Type B pancreatic cell (in vitro differentiated cells): ENCODE measurements around the gene KRTAP4-6. TPM values are rescaled to one million over a fixed set of nuclear protein-coding genes. Genes with fewer than 3 reads are reported as not detected.
"Not testable (repeated sequence)": the region's sequence is repeated elsewhere in the genome, so short reads cannot be mapped to it uniquely, and the experiment has no call there.

Experiments used
- DNase-seq: peaks from one replicate; pipeline ENCODE4 v3.0.0; 2021; ENCODE audit warnings: mixed read lengths; ENCODE audit not compliant: unreplicated experiment; ENCODE audit errors: extremely low spot score
- H3K27ac Mint-ChIP-seq: 2 replicates; pipeline ENCODE4 v1.8.0; 2021; ENCODE audit warnings: mild to moderate bottlenecking, mixed read lengths
- H3K27me3 Mint-ChIP-seq: 2 replicates; pipeline ENCODE4 v1.8.0; 2021; ENCODE audit warnings: mixed read lengths
- H3K36me3 Mint-ChIP-seq: 2 replicates; pipeline ENCODE4 v1.8.0; 2021; ENCODE audit warnings: mixed read lengths
- H3K4me1 Mint-ChIP-seq: one replicate; pipeline ENCODE4 v1.8.0; 2021; ENCODE audit warnings: mixed read lengths; ENCODE audit not compliant: unreplicated experiment
- H3K4me3 Mint-ChIP-seq: 2 replicates; pipeline ENCODE4 v1.8.0; 2021; ENCODE audit warnings: mild to moderate bottlenecking, mixed read lengths
- H3K9me3 Mint-ChIP-seq: 2 replicates; pipeline ENCODE4 v1.8.0; 2021; ENCODE audit warnings: mixed read lengths
- long read RNA-seq: library from polyadenylated mRNA; unstranded; transcript quantifications from one replicate; pipeline ENCODE4 v2.0.0, GENCODE V29; 2020
- total RNA-seq: library from RNA; stranded (reverse); gene quantifications from 2 replicates; pipeline ENCODE4 v1.2.1, GENCODE V29; 2021; ENCODE audit warnings: low replicate concordance
- TF ChIP-seq, protein P1 (sequence below): fragments of 200-600 bp; sonication (generic); conservative IDR thresholded peaks from 2 replicates; pipeline ENCODE4 v1.5.0; 2021; ENCODE audit warnings: antibody characterized with exemption, mild to moderate bottlenecking

The KRTAP4-6 gene
- total RNA-seq = not detected in 2 replicates
- long read RNA-seq = 0 reads

DNA sequence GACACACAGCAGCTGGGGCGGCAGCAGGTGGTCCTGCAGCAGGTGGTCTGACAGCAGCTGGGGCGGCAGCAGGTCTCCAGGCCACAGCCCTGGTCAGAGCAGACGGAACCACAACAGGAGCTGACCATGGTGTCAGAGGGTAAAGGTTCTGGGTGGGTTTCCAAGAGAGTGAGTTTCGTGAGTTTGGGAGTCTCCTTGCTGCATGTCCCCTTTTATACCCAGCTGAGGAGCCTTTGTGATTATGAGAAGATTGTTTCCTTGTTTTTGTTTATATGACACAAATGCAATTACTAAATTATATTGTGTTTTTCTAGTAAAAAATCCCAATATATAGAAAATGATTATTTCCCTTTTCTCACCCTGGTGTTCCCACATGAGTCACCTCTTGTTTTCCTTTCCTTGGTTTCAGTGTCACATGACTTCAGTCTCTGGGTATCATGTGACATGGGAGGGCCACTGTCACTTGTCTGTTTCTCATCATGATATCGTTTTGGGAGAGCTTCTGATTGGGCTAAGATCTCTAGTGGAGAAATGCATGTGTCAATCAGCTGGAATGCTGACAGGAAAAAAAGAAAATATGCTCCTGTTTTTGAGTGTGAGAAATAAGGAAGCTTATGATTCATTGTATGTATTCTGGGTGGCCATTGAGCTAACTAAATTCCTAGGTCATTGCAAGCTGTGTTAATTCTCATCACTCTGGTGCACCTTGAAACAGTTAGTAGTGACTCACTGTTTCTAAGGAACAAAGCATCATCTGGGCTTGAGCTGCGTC is at the start of gene KRTAP4-6:
TSS of gene KRTAP4-6 (minus strand) at position 185 of the 772 bp plus-strand sequence. CDS start at position 128, 57 bp downstream.
- no peak within 1 kb of the TSS for H3K27ac Mint-ChIP-seq
- peaks cover 26% of the 10 kb centered on the region for H3K9me3 Mint-ChIP-seq

DNA sequence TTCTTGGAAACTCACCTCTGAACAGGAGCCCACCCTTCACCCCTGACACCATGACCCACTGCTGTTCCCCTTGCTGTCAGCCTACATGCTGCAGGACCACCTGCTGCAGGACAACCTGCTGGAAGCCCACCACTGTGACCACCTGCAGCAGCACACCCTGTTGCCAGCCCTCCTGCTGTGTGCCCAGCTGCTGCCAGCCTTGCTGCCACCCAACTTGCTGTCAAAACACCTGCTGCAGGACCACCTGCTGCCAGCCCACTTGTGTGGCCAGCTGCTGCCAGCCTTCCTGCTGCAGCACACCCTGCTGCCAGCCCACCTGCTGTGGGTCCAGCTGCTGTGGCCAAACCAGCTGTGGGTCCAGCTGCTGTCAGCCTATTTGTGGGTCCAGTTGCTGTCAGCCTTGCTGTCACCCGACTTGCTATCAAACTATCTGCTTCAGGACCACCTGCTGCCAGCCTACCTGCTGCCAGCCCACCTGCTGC is 49.5 kb upstream of the KRTAP4-6 start, which contains the start of gene KRTAP9-1:
TSS of gene KRTAP9-1 (plus strand) at position 51 of the 482 bp plus-strand sequence. CDS start at position 51, 0 bp downstream.
- not testable (repeated sequence) for H3K4me3 Mint-ChIP-seq, H3K27me3 Mint-ChIP-seq, H3K9me3 Mint-ChIP-seq, H3K27ac Mint-ChIP-seq, DNase-seq, H3K36me3 Mint-ChIP-seq, H3K4me1 Mint-ChIP-seq

More for the DNA sequence above, at the start of gene KRTAP4-6:
- Mint-ChIP-seq H3K27me3 (no peaks in the 10 kb centered on the region), H3K4me3 (no peak within 1 kb of the TSS), H3K36me3 (peaks cover 12% of the 10 kb centered on the region), H3K4me1 (no peaks in the 10 kb centered on the region)
- DNase-seq = no peak
- TF ChIP-seq, protein P1, sequence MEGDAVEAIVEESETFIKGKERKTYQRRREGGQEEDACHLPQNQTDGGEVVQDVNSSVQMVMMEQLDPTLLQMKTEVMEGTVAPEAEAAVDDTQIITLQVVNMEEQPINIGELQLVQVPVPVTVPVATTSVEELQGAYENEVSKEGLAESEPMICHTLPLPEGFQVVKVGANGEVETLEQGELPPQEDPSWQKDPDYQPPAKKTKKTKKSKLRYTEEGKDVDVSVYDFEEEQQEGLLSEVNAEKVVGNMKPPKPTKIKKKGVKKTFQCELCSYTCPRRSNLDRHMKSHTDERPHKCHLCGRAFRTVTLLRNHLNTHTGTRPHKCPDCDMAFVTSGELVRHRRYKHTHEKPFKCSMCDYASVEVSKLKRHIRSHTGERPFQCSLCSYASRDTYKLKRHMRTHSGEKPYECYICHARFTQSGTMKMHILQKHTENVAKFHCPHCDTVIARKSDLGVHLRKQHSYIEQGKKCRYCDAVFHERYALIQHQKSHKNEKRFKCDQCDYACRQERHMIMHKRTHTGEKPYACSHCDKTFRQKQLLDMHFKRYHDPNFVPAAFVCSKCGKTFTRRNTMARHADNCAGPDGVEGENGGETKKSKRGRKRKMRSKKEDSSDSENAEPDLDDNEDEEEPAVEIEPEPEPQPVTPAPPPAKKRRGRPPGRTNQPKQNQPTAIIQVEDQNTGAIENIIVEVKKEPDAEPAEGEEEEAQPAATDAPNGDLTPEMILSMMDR = no peak

DNA sequence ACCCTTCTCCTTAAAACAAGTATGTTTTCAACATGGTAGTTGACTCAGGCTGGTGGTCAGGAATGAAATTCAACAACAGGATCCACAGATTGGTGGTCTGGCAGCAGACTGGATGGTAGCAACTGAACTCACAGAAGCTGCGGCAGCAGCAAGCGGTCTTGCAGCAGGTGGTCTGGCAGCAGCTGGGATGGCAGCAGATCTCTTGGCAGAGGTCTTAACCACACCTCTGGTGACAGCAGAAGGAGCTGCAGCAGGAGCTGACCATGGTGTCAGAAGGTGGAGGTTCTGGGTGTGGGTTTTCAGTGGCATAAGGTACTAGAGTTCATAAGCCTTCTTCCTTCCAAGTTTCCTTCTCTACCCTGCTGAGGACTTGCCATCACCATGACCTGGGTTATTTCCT is 46.5 kb upstream of the KRTAP4-6 start:
- Mint-ChIP-seq H3K27ac (no peak overlapping the region), H3K36me3 (no peaks in the 10 kb centered on the region), H3K27me3 (peaks cover 12% of the 10 kb centered on the region), H3K4me3 (no peak overlapping the region), H3K4me1 (no peaks in the 10 kb centered on the region), H3K9me3 (no peaks in the 10 kb centered on the region)
- TF ChIP-seq, protein P1 = no peak
- no peak for DNase-seq

DNA sequence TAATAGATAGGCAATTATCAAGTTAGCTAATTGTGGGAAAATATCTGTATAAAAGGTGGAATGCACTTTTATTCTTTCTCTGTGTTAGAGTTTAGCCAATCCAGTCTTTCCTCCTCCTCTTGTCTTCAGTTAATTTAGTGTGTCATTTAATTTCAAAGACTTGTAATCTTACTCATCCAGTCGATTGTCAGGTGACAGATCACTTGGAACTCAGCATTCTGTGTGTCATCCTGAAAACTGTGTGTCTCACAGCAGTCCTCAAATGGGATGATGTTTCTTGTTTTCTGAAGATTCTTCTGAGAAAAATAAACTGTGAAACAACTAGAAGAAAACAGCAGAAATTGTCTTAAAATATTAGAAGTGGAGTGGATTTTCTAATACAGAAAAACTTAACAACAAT is 44.7 kb upstream of the KRTAP4-6 start:
- Mint-ChIP-seq H3K9me3 (no peaks in the 10 kb centered on the region), H3K4me1 (no peaks in the 10 kb centered on the region), H3K4me3 (no peak overlapping the region), H3K36me3 (no peaks in the 10 kb centered on the region), H3K27me3 (peaks cover 12% of the 10 kb centered on the region), H3K27ac (no peak overlapping the region)
- TF ChIP-seq, protein P1 = no peak
- no peak for DNase-seq

DNA sequence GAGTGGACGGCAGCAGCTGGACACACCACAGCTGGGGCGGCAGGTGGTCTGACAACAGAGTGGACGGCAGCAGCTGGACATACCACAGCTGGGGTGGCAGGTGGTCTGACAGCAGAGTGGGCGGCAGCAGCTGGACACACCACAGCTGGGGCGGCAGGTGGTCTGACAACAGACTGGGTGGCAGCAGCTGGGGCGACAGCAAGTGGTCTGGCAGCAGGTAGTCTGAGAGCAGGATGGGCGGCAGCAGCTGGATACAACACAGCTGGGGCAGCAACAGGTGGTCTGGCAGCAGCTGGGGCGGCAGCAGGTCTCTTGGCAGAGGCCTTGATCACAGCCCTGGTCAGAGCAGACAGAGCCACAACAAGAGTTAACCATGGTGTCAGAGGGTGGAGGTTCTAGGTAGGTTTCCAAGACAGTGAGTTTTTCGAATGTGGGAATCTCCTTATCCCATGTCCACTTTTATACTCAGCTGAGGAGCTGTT is 44.2 kb upstream of the KRTAP4-6 start, which contains the start of gene KRTAP4-1:
TSS of gene KRTAP4-1 (minus strand) at position 432 of the 482 bp plus-strand sequence. CDS start at position 375, 57 bp downstream.
- H3K4me3 Mint-ChIP-seq = no peak within 1 kb of the TSS
- H3K27me3 Mint-ChIP-seq = peaks cover 12% of the 10 kb centered on the region
- H3K27ac Mint-ChIP-seq = no peak within 1 kb of the TSS
- no peaks in the 10 kb centered on the region for H3K4me1 Mint-ChIP-seq
- H3K36me3 Mint-ChIP-seq = no peaks in the 10 kb centered on the region
- no peak for DNase-seq
- TF ChIP-seq, protein P1 = no peak
- no peaks in the 10 kb centered on the region for H3K9me3 Mint-ChIP-seq
